Measurements from ENCODE around the gene CDC42BPG.

DNA sequence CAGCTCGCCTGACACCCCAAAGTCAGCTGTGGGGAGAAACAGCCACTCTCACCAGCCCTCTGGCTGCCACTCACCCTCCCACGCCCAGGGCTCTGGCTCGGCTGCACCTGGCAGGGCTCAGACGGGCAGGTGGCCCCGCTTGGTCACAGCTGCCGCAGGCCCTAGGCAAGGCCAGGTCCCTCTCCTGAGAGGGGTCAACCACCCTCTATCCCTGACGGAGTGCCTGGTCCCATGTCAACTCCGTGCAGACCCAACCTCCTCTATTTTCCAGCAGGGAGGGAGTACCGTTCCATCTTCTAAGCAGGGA, 43.3 kb downstream of the CDC42BPG start:
- TF ChIP-seq POLR2A (IDR thresholded peaks at IDR 0.05; ENCODE audit: low read depth, low read length) (no peak; the same call in 1 of the 2 replicates), RFX5 (IDR thresholded peaks at IDR 0.05; ENCODE audit: low read depth, low read length) (no peak), JUND (IDR thresholded peaks at IDR 0.05; ENCODE audit: low read depth, low read length) (no peak), FOS (IDR thresholded peaks at IDR 0.05; ENCODE audit: borderline replicate concordance, extremely low read depth, insufficient read length) (no peak), ASH2L (IDR thresholded peaks at IDR 0.05; ENCODE audit: borderline replicate concordance, low read depth) (no peak), SRF (IDR thresholded peaks at IDR 0.05; ENCODE audit: low read depth in 2 of 2, low read length in 2 of 2) (no peak), POLR2AphosphoS5 (IDR thresholded peaks at IDR 0.05; ENCODE audit: low read length) (0 out of 2 replicates have a peak, but pooled peaks have one; percentile 22), BRCA1 (IDR thresholded peaks at IDR 0.05; ENCODE audit: low read depth, low read length) (no peak), TCF3 (IDR thresholded peaks at IDR 0.05; ENCODE audit: borderline replicate concordance, insufficient read depth, low read depth, low read length) (peak; percentile 79; the same call in 1 of the 2 replicates)
- TF ChIP-seq, protein P1, sequence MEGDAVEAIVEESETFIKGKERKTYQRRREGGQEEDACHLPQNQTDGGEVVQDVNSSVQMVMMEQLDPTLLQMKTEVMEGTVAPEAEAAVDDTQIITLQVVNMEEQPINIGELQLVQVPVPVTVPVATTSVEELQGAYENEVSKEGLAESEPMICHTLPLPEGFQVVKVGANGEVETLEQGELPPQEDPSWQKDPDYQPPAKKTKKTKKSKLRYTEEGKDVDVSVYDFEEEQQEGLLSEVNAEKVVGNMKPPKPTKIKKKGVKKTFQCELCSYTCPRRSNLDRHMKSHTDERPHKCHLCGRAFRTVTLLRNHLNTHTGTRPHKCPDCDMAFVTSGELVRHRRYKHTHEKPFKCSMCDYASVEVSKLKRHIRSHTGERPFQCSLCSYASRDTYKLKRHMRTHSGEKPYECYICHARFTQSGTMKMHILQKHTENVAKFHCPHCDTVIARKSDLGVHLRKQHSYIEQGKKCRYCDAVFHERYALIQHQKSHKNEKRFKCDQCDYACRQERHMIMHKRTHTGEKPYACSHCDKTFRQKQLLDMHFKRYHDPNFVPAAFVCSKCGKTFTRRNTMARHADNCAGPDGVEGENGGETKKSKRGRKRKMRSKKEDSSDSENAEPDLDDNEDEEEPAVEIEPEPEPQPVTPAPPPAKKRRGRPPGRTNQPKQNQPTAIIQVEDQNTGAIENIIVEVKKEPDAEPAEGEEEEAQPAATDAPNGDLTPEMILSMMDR (IDR thresholded peaks at IDR 0.05 in 2 of 3, conservative IDR thresholded peaks at IDR 0.05 in 1 of 3; ENCODE audit: control insufficient read depth in 2 of 3, extremely low read depth in 1 of 3, insufficient read depth in 1 of 3, low read depth in 3 of 3, low read length in 3 of 3): no peak
- TF ChIP-seq, protein P2, sequence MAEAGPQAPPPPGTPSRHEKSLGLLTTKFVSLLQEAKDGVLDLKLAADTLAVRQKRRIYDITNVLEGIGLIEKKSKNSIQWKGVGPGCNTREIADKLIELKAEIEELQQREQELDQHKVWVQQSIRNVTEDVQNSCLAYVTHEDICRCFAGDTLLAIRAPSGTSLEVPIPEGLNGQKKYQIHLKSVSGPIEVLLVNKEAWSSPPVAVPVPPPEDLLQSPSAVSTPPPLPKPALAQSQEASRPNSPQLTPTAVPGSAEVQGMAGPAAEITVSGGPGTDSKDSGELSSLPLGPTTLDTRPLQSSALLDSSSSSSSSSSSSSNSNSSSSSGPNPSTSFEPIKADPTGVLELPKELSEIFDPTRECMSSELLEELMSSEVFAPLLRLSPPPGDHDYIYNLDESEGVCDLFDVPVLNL (IDR thresholded peaks at IDR 0.05; ENCODE audit: low read depth, low read length): no peak
- TF ChIP-seq, protein P3, sequence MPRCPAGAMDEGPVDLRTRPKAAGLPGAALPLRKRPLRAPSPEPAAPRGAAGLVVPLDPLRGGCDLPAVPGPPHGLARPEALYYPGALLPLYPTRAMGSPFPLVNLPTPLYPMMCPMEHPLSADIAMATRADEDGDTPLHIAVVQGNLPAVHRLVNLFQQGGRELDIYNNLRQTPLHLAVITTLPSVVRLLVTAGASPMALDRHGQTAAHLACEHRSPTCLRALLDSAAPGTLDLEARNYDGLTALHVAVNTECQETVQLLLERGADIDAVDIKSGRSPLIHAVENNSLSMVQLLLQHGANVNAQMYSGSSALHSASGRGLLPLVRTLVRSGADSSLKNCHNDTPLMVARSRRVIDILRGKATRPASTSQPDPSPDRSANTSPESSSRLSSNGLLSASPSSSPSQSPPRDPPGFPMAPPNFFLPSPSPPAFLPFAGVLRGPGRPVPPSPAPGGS (IDR thresholded peaks at IDR 0.05; ENCODE audit: borderline replicate concordance, insufficient read depth, low read depth, low read length, poor library complexity, severe bottlenecking): no peak
